Endothelial cell of umbilical vein (primary cell): Measurements from ENCODE around the gene SLC51B. TPM values are rescaled to one million over a fixed set of nuclear protein-coding genes. Genes with fewer than 3 reads are reported as not detected.

Experiments
- BruUV-seq: library from RNA; stranded (reverse); fragments of 400-500 nt; replicated peaks from 2 replicates; lab custom pipeline; 2021; lab: Mats Ljungman, UMichigan
- CTCF ChIA-PET: fragments of 300-600, 350-600 bp; sonication (Branson Sonifier 250); formaldehyde crosslinking; loops from one replicate; lab custom pipeline; 2021; ENCODE audit warnings: antibody characterized with exemption, inconsistent platforms; lab: Charles Lee
- POLR2A ChIA-PET: fragments of 300-600, 350-600 bp; sonication (Branson Sonifier 250); formaldehyde crosslinking; loops from one replicate; lab custom pipeline; 2021; ENCODE audit warnings: antibody characterized with exemption, inconsistent platforms; lab: Charles Lee
- DNase-seq: peaks from one replicate; pipeline ENCODE4 v3.0.0-alpha.2; 2011; ENCODE audit warnings: low read depth, low spot score
- FAIRE-seq: peaks from 2 replicates; lab custom pipeline; 2011; peaks lifted over from hg19 to GRCh38; lab: Jason Lieb, UNC
- H2AFZ ChIP-seq: 2 replicates; pipeline ENCODE4 v1.6.0; 2012; ENCODE audit warnings: low read depth, low read length, control low read depth, inconsistent platforms
- H3K27ac ChIP-seq: 2 replicates; pipeline ENCODE4 v1.5.1; 2011; ENCODE audit warnings: low read depth, mild to moderate bottlenecking, control low read depth, low read length, moderate library complexity; ENCODE audit not compliant: insufficient read depth
- H3K27me3 ChIP-seq, 2 experiments: 2 replicates each; pipeline versions ENCODE4 v1.6.0 to v1.6.1; 2011; ENCODE audit warnings: low read length in 2 of 2, mixed read lengths in 1 of 2; ENCODE audit not compliant: control insufficient read depth in 2 of 2, insufficient read depth in 2 of 2
- H3K36me3 ChIP-seq, 2 experiments: 2 replicates in 1 of 2; 3 replicates in 1 of 2; pipeline ENCODE4 v1.5.1; 2011; ENCODE audit warnings: low read length in 2 of 2, mild to moderate bottlenecking in 1 of 2, moderate library complexity in 1 of 2; ENCODE audit not compliant: control insufficient read depth in 2 of 2, insufficient read depth in 2 of 2; ENCODE audit errors: extremely low read depth in 1 of 2
- H3K4me1 ChIP-seq: 3 replicates; pipeline ENCODE4 v1.5.1; 2011; ENCODE audit warnings: mild to moderate bottlenecking, low read length; ENCODE audit not compliant: control insufficient read depth, insufficient read depth; ENCODE audit errors: extremely low read depth
- H3K4me2 ChIP-seq: 2 replicates; pipeline ENCODE4 v1.6.1; 2011; ENCODE audit warnings: low read length, control low read depth, mixed read lengths; ENCODE audit not compliant: insufficient read depth
- H3K4me3 ChIP-seq, 3 experiments: fragments of 200-600 bp in 1 of 3; sonication (generic), shearing (Covaris generic) in 1 of 3; replicated peaks in 1 of 3; 2 replicates each; pipeline ENCODE4 v1.5.1; 2011 to 2016; ENCODE audit warnings: control low read depth in 3 of 3, low read length in 3 of 3, mild to moderate bottlenecking in 2 of 3, inconsistent platforms in 1 of 3, low read depth in 1 of 3, moderate library complexity in 1 of 3; ENCODE audit not compliant: insufficient read depth in 1 of 3
- H3K79me2 ChIP-seq: 2 replicates; pipeline ENCODE4 v1.6.0; 2012; ENCODE audit warnings: low read length, inconsistent platforms; ENCODE audit not compliant: control insufficient read depth, insufficient read depth
- H3K9ac ChIP-seq: replicated peaks from 2 replicates; pipeline ENCODE3; 2011; ENCODE audit warnings: low read length, control low read depth; ENCODE audit not compliant: insufficient read depth; ENCODE audit errors: extremely low read depth
- H3K9me1 ChIP-seq: replicated peaks from 3 replicates; pipeline ENCODE4 v1.6.0; 2011; ENCODE audit warnings: mild to moderate bottlenecking, low read length; ENCODE audit not compliant: control insufficient read depth, insufficient read depth; ENCODE audit errors: extremely low read depth
- H3K9me3 ChIP-seq: replicated peaks from 2 replicates; pipeline ENCODE4 v1.5.1; 2012; ENCODE audit warnings: low read length, inconsistent platforms; ENCODE audit not compliant: control insufficient read depth, insufficient read depth
- H4K20me1 ChIP-seq: replicated peaks from 2 replicates; pipeline ENCODE3; 2011; ENCODE audit warnings: mild to moderate bottlenecking, low read length; ENCODE audit not compliant: control insufficient read depth, insufficient read depth; ENCODE audit errors: extremely low read depth
- EZH2 ChIP-seq: IDR thresholded peaks from 2 replicates; pipeline ENCODE4 v1.6.1; 2012; ENCODE audit warnings: borderline replicate concordance, low read depth, mild to moderate bottlenecking, moderate library complexity, low read length, inconsistent platforms; ENCODE audit not compliant: severe bottlenecking
- FOS ChIP-seq: IDR thresholded peaks from 2 replicates; pipeline ENCODE4 v1.6.1; 2011; ENCODE audit warnings: mild to moderate bottlenecking, low read length, moderate library complexity, borderline replicate concordance; ENCODE audit not compliant: insufficient read depth
- GATA2 ChIP-seq: IDR thresholded peaks from 2 replicates; pipeline ENCODE4 v1.7.0; 2011; ENCODE audit warnings: low read depth, mild to moderate bottlenecking, moderate library complexity, mixed read lengths, low read length; ENCODE audit not compliant: insufficient read length, insufficient read depth
- JUN ChIP-seq: IDR thresholded peaks from 2 replicates; pipeline ENCODE4 v1.6.1; 2011; ENCODE audit warnings: borderline replicate concordance, low read depth; ENCODE audit not compliant: insufficient read length, insufficient read depth
- MYC ChIP-seq: IDR thresholded peaks from one replicate; pipeline ENCODE4 v1.6.1; 2011; ENCODE audit warnings: mild to moderate bottlenecking, low read depth, low read length
- POLR2A ChIP-seq: IDR thresholded peaks from 2 replicates; pipeline ENCODE4 v1.6.1; 2012; ENCODE audit warnings: low read depth, mild to moderate bottlenecking, control low read depth, low read length
- POLR2AphosphoS5 ChIP-seq: IDR thresholded peaks from 2 replicates; pipeline ENCODE4 v1.6.1; 2012; ENCODE audit warnings: low read depth, mild to moderate bottlenecking, control low read depth, low read length, moderate library complexity; ENCODE audit not compliant: insufficient read depth
- dilution Hi-C: fragments of 300-500 bp; cut with MboI; formaldehyde crosslinking; loops from one replicate; pipeline ENCODE4 v1.15.0; 2019; ENCODE audit warnings: low sequenced_read_pairs; ENCODE audit not compliant: extremely low pct_ligation_motif_present
- intact Hi-C: fragments of 100-400 bp; cut with micrococcal nuclease; formaldehyde crosslinking; loops from one replicate; pipeline ENCODE4 v1.10.0; 2022
- polyA plus RNA-seq, 4 experiments: library from polyadenylated mRNA; depleted of rRNA in 3 of 4; stranded (reverse) in 3 of 4; unstranded in 1 of 4; fragments of >200 nt; gene quantifications; 2 replicates each; pipeline versions ENCODE4 v1.2.1 to v1.2.3, GENCODE V29; 2011 to 2012; ENCODE audit warnings: missing spikeins in 1 of 4
- total RNA-seq: library from RNA; stranded (reverse); gene quantifications from 2 replicates; pipeline ENCODE4 v1.2.3, GENCODE V29; 2021
- TF ChIP-seq, protein P1 (sequence below): IDR thresholded peaks from 2 replicates; pipeline ENCODE4 v1.6.1; 2011; ENCODE audit not compliant: insufficient read depth, insufficient read length
- TF ChIP-seq, protein P2 (sequence below), 2 donors: IDR thresholded peaks; 1 replicate in 1 of 2; 2 replicates in 1 of 2; pipeline ENCODE4 v1.5.1; 2011; ENCODE audit warnings: low read length in 2 of 2, mild to moderate bottlenecking in 2 of 2, moderate library complexity in 2 of 2, control low read depth in 1 of 2, inconsistent platforms in 1 of 2, low read depth in 1 of 2; ENCODE audit not compliant: insufficient read depth in 1 of 2; ENCODE audit errors: extremely low read depth in 1 of 2

SLC51B gene
- total and polyA plus RNA-seq, 2 donors (not counting 3 experiments of a cell fraction or from before 2014, with no cell fraction given): not detected

DNA sequence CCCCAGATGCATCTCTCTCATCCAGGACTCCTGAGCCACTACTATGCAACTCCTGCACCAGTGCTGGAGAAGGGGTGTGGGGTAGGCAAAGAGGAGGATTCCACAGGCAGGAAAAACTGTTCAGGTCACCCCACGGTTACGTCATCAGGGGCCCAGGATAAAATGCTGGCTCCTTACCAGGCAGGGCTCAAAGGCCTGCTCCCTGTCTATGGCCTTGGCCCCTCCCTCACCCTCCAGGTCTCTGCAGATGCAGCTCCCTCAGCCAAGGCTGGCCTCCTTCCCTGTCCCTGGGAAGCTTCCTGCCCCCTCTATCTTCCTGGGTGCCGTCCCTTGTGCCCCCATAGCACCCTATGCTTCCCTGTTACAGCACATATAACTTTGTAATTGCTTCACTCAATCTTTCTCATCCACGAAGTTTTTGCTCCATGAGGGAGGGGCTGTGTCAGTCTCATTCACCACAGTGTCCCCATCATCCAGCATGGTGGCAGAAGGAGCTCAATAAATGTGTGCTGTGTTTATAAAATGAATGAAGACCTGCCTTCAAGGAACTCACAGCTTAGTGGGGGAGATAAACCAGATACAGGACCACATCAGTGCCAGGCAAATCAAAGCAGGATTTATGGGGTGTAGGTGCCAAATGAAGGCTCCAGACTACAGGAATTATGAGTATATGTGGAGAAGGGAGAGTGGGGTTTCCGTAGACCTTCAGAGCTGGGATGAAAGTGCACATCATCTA, 50.0 kb downstream of the SLC51B start:
- Histone ChIP-seq H3K9me1 (no peaks in the 10 kb centered on the region), H3K9me3 (no peaks in the 10 kb centered on the region), H3K4me1 (no peaks in the 10 kb centered on the region), H3K4me2 (no peak overlapping the region), H3K36me3 (peaks cover 0 to 9% of the 10 kb centered on the region in 2 experiments), H4K20me1 (no peaks in the 10 kb centered on the region), H2AFZ (no peak overlapping the region), H3K4me3 (no peak overlapping the region), H3K27me3 (no peaks in the 10 kb centered on the region), H3K79me2 (no peaks in the 10 kb centered on the region), H3K9ac (no peak overlapping the region), H3K27ac (no peak overlapping the region)
- BruUV-seq: no TSS peak
- TF ChIP-seq FOS (no peak), GATA2 (no peak), EZH2 (no peak)
- TF ChIP-seq, protein P1, sequence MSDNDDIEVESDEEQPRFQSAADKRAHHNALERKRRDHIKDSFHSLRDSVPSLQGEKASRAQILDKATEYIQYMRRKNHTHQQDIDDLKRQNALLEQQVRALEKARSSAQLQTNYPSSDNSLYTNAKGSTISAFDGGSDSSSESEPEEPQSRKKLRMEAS: no peak
- POLR2A ChIA-PET: no interaction called here
- intact Hi-C loops: no loop called here
- FAIRE-seq (no peak), DNase-seq (no peak)
- dilution Hi-C loops: no loop called here
- CTCF ChIA-PET: interaction anchor here (0.9 to 1.5 kb wide), 4 partner anchors 8 to 61 kb away, joined by 3 to 6 read pairs (median 5); no protein-coding TSS in a partner anchor

DNA sequence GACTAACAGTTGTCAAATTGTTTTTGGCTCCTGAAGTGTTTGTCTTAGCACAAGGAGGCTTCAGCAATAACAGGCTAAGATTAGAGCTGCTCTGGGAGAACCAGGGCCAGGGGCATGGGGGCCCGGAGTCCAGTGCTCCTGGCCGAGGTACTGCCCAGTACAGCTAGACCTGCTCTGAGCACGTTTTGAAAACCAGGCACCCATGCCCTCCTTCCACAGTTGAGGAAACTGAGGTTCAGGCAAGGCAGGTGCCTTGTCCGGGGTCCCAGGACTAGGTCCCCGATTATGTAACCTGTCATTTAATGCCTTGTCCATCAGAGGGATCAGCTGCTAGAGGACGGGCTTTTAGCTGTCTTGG, 50.5 kb downstream of the SLC51B start:
- no peaks in the 10 kb centered on the region for H3K9me3 ChIP-seq
- intact Hi-C loops: no loop called here
- H3K4me1 ChIP-seq: no peaks in the 10 kb centered on the region
- H3K4me3 ChIP-seq: no peak overlapping the region
- FAIRE-seq (no peak), DNase-seq (no peak)
- no peak overlapping the region for H2AFZ ChIP-seq
- H3K9ac ChIP-seq: no peak overlapping the region
- H3K79me2 ChIP-seq: no peaks in the 10 kb centered on the region
- H3K4me2 ChIP-seq: no peak overlapping the region
- no TSS peak for BruUV-seq
- TF ChIP-seq MYC (no peak), POLR2AphosphoS5 (no peak), POLR2A (no peak), GATA2 (no peak), JUN (no peak), EZH2 (no peak), FOS (no peak)
- TF ChIP-seq, protein P1: no peak
- TF ChIP-seq, protein P2, sequence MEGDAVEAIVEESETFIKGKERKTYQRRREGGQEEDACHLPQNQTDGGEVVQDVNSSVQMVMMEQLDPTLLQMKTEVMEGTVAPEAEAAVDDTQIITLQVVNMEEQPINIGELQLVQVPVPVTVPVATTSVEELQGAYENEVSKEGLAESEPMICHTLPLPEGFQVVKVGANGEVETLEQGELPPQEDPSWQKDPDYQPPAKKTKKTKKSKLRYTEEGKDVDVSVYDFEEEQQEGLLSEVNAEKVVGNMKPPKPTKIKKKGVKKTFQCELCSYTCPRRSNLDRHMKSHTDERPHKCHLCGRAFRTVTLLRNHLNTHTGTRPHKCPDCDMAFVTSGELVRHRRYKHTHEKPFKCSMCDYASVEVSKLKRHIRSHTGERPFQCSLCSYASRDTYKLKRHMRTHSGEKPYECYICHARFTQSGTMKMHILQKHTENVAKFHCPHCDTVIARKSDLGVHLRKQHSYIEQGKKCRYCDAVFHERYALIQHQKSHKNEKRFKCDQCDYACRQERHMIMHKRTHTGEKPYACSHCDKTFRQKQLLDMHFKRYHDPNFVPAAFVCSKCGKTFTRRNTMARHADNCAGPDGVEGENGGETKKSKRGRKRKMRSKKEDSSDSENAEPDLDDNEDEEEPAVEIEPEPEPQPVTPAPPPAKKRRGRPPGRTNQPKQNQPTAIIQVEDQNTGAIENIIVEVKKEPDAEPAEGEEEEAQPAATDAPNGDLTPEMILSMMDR (IDR thresholded peaks at IDR 0.05; ENCODE audit: extremely low read depth in 1 of 2, insufficient read depth in 1 of 2, low read depth in 1 of 2, low read length in 2 of 2): no peak
- ChIA-PET POLR2A (no interaction called here), CTCF (interaction anchor here (0.9 to 1.5 kb wide), 4 partner anchors 9 to 62 kb away, joined by 3 to 6 read pairs (median 5); no protein-coding TSS in a partner anchor)
- H3K36me3 ChIP-seq: peaks cover 0 to 9% of the 10 kb centered on the region in 2 experiments
- no peaks in the 10 kb centered on the region for H4K20me1 ChIP-seq
- H3K27me3 ChIP-seq: no peaks in the 10 kb centered on the region
- no peak overlapping the region for H3K27ac ChIP-seq
- no peaks in the 10 kb centered on the region for H3K9me1 ChIP-seq
- dilution Hi-C loops: no loop called here
